Measurements from ENCODE around the gene CCDC171.
"Not testable (repeated sequence)": the region's sequence is repeated elsewhere in the genome, so short reads cannot be mapped to it uniquely, and the experiment has no call there.

The CCDC171 gene

DNA sequence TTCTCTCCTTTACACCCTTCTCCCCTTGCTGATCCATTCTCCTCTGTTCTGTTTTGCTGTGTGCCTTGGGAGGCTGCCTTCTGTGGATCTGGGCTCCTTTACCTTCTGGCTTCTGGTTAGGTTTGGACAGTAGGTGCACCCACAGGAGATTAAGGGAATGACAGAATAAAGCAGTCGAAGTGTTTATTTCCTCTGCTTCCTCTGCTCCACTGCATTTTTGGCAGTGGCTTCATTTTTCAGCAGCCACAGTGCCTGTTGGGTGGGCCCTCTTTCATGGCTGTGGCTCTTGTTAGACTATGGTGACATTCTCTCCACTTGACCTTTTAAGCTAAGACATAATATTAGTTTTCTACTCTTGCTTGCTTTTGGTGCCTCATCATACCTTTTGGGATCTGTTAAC lies 144.1 kb downstream of the CCDC171 start:
- DNase-seq (ENCODE audit: low read depth in 2 of 2) = no peak

DNA sequence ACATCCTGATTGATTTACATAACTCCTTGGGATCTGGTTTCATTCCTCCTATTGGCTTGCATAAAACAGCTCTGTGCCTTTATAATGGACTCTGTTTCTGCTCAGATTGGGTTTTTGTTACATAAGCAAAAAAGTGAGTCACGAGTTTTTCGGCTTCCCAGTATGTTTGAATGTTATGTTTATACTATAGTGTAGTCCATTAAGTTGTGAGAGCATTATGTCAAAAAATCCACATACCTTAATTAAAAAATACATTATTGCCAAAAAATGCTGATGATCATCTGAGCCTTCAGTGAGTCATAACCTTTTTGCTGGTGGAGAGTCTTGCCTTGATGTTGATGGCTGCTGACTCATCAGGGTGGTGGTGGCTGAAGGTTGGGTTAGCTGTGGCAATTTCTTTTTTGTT lies 144.6 kb downstream of the CCDC171 start:
- no peak for DNase-seq (ENCODE audit: low read depth in 2 of 2)

GRCh38 chr9:15699876-15700559 lies 147.2 kb downstream of the CCDC171 start:
- DNase-seq (ENCODE audit: low read depth in 2 of 2) = not testable (repeated sequence)

- no peak for DNase-seq (ENCODE audit: low read depth in 2 of 2)
Observed at GRCh38 chr9:15707000-15707399, 154.2 kb downstream of the CCDC171 start.

- no peak for DNase-seq (ENCODE audit: low read depth in 2 of 2)
Observed at GRCh38 chr9:15711531-15711930, 158.7 kb downstream of the CCDC171 start.

DNA sequence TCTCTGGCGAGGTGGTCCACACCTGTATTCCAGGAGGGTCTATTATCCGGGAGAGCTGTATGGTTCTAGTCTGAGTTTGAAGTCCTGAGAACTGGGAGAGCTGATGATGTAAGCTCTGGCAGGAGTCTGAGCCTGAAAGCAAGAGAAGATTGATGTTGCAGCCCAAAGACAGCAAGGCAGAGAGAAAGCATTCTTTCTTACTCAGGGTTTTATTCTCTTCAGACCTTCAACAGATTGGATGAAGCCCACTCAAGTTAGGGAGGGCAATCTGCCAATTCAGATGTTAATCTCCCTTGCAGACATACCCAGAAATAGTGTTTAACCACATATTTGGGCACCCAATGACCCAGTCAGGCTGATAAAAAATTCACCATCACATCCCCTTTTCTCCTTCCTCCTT lies 159.1 kb downstream of the CCDC171 start:
- DNase-seq (ENCODE audit: low read depth in 2 of 2) = no peak

- no peak for DNase-seq (ENCODE audit: low read depth in 2 of 2)
Observed at GRCh38 chr9:15714746-15715145, 161.9 kb downstream of the CCDC171 start.

DNA sequence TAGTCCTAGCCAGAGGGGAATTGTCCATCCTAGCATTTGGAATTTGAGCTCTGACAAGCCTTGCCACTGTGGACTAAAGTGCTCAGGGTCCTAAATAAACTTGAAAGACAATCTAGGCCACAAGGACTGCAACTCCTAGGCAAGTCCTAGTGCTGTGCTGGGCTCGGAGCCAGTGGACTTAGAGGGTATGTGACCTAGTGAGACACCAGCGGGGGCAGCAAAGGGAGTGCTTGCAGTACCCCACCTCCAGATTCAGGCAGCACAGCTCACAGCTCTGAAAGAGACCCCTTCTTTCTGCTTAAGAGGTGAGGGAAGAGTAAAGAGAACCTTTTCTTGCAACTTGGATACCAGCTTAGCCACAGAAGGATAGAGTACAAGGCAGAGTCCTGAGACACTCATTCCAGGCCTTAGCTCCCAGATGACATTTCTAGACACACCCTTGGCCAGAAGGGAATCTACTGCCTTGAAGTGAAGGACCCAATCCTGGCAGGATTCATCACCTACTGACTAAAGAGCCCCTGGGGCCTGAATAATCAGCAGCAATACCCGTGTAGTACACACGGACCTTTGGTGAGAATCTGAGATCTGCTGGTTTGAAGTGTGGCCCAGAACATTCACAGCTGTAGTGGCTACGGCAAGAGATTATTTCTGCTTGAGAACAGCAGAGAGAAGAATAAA lies 164.6 kb downstream of the CCDC171 start:
- DNase-seq (ENCODE audit: low read depth in 2 of 2) = no peak

- no peak for DNase-seq (ENCODE audit: low read depth in 2 of 2)
Observed at GRCh38 chr9:15718423-15718822, 165.6 kb downstream of the CCDC171 start.

DNA sequence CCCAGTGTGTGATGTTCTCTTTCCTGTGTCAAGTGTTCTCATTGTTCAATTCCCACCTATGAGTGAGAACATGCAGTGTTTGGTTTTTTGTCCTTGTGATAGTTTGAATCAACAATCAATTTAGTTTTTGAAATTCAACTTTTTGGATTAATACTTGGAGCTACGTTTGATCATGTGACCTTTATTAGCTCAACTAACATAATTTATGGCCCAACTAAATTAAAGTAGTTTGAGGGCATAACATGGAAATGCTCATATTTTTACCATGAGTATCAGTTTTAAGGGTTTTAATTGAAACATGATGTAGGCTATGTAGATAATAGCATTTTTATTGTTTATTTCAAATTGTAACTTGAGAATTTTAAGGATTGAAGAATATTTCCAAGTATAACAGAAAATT lies 168.0 kb downstream of the CCDC171 start:
- DNase-seq (ENCODE audit: low read depth in 2 of 2) = no peak

GRCh38 chr9:15722888-15723287 lies 170.0 kb downstream of the CCDC171 start:
- no peak for DNase-seq (ENCODE audit: low read depth in 2 of 2)

DNA sequence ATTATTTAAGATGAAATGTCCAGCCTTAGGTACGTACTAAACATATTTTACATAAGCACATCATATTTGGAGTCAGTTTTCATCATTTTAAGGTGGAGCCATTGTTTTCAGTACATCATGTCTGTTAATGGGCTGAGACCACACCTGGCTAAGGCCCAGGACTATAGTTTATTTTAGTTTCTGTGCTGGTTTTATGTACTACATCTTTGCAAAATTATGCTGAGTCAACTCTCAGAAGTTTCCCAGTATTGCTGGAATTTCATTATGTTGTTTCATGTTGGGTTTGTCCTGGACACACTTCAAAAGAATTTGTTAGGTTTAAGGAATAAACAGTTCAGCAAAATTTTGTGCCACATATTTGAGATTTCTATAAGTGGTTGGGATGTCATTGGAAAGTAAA lies 171.2 kb downstream of the CCDC171 start:
- no peak for DNase-seq (ENCODE audit: low read depth in 2 of 2)

DNA sequence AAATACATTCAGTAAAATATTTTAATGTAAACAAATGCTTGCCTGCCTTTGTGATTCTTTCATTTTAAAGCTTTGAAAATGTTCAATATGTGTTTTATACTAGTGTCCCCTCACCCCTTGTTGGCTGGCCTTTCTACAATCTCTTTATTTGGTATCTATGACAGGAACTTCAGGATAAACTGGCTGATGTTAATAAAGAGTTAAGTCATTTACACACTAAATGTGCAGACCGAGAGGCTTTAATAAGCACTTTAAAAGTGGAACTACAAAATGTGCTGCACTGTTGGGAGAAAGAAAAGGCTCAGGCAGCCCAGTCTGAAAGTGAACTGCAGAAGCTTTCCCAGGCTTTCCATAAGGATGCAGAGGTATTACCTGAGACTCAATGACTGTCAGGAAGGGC lies 171.8 kb downstream of the CCDC171 start:
- no peak for DNase-seq (ENCODE audit: low read depth in 2 of 2)

DNA sequence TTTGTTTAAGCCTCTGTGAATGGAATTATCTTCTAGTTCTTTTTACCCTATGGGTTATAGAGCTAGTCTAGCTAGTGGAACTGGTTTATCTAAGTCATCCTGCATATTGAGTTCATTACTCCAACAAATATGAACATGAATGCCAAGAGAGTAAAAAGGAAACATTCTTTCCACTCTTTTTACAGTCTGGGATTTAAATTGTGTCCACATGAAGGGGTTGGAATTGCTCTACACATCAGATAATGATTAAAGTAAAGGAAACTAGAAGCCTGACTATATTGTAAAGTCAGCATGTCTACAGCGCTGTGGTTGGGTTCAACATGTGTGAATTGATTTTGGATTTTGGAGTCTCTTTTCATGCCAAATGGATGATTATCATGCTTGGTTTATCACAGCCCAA lies 173.1 kb downstream of the CCDC171 start:
- no peak for DNase-seq (ENCODE audit: low read depth in 2 of 2)

DNA sequence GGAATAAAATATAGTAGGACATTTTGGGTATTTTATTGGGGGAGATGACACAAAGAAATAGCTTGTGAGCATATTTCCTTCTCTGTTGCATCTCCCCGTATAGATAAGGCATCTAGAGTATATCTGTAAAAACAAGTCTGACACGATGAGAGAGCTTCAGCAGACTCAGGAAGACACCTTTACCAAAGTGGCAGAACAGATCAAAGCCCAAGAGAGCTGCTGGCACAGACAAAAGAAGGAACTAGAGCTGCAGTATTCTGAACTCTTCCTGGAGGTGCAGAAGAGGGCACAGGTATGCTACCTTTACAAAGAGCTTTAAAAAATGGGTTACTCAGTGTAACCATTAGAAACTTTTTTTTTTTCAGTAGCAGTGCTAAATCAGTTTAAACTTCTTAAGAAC lies 176.7 kb downstream of the CCDC171 start:
- no peak for DNase-seq (ENCODE audit: low read depth in 2 of 2)

DNA sequence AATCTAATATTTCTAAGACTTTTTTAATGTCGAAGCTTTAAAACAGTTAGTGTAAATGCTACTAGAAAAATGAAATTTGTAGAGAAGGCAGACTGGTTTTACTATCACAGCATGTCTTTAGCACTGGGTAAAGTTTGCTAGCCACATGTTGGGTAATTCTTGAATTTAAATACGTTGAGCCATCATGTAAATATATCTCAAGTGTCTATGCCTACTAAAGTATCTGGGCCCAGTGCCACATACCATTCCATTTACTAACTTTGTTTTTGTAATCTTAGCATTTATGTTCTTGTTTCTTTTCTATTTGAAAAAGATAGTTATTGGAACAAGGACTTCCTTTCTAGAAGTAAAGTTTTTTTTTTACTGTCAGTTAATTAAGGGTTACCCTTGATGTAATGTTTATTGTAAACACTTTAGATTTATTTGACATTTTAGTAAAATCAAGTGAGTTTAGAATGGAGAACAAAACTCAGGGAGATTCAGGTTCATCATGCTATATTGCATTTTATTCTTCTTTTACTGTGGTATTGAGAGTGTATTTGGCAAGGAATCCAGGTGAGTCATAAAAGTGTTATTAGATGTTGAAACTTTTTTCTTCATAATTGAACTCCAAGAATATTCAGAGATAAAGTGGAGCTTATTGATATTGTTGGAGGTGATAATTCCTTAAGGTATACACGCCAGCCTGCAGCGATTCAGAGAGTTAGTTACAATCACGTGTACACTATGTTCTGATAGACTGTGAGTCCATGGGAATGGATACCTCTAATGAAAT lies 182.4 kb downstream of the CCDC171 start:
- no peak for DNase-seq (ENCODE audit: low read depth in 2 of 2)

DNA sequence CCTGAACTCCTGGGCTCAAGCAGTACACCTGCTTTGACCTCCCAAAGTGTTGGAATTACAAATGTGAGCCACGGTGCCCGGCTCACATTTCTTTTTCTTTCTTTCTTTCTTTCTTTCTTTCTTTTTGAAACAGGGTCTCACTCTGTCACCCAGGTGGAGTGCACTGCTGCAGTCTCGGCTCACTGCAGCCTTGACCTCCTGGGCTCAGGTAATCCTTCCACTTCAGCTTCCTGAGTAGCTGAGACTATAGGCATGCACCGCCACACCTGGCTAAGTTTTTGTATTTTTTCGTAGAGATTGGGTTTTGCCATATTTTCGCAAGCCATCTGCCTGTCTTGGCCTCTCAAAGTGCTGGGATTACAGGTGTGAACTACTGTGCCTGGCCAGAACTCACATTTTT lies 183.7 kb downstream of the CCDC171 start:
- no peak for DNase-seq (ENCODE audit: low read depth in 2 of 2)

DNA sequence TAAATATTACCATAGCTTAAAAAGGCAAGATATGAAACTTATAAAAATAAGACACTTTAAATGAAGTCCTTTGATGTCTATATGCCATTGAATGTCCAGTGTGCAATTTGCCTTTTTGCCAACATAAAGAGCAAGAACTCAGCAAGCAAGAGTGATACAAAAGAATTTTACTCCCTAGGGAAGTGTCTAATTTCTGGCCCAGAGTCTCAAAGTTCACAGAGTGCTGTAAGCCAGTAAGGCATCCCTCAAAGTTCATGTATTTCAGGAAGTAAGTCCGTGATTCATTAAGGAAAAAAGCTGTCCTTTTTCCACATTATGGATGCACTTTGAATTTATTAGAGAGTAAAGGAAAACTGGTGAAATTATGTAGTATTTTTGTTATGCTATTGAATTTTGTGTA lies 185.2 kb downstream of the CCDC171 start:
- DNase-seq (ENCODE audit: low read depth in 2 of 2) = no peak

- no peak for DNase-seq (ENCODE audit: low read depth in 2 of 2)
Observed at GRCh38 chr9:15741015-15741414, 188.2 kb downstream of the CCDC171 start.

GRCh38 chr9:15743512-15743911 lies 190.7 kb downstream of the CCDC171 start:
- no peak for DNase-seq (ENCODE audit: low read depth in 2 of 2)

DNA sequence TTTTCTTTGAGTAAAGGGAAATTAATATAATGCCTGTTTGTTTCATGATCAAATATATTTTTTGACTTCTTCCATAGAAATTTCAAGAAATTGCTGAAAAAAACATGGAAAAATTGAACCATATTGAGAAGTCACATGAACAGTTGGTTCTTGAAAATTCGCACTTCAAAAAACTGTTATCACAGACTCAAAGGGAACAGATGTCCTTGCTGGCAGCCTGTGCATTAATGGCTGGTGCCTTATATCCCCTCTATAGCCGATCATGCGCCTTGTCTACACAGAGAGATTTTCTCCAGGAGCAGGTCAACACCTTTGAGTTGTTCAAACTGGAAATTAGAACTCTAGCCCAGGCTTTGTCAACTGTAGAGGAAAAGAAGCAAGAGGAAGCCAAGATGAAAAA lies 191.4 kb downstream of the CCDC171 start:
- DNase-seq (ENCODE audit: low read depth in 2 of 2) = no peak

GRCh38 chr9:15746905-15747304 lies 194.1 kb downstream of the CCDC171 start:
- no peak for DNase-seq (ENCODE audit: low read depth in 2 of 2)

- no peak for DNase-seq (ENCODE audit: low read depth in 2 of 2)
Observed at GRCh38 chr9:15755660-15756059, 202.8 kb downstream of the CCDC171 start.

Measured in stimulated activated CD8-positive, alpha-beta memory T cell treated with anti-CD3 and anti-CD28 coated beads, Interleukin-7, amount 100 ng/mL, for 4 hours (primary cell).